NCI-H526 (cell line): ENCODE data around the gene DOP1A.

Experiments used
- DNase-seq, 2 experiments: peaks; one replicate each; lab custom pipeline; 2025; lab: John Stamatoyannopoulos, UW

Gene DOP1A

GRCh38 chr6:83199863-83200225 lies 132.4 kb downstream of the DOP1A start:
- DNase-seq, result no peak

GRCh38 chr6:83202031-83202430 lies 134.6 kb downstream of the DOP1A start:
- DNase-seq, result no peak

- DNase-seq, result peak; percentile 60 to 82
These were observed 147.9 kb downstream of the DOP1A start for GRCh38 chr6:83215131-83216047.

- DNase-seq, result no peak
These were observed 149.3 kb downstream of the DOP1A start for GRCh38 chr6:83216806-83217205.
